ENCODE results near the gene ARHGAP10.
A peak's percentile ranks its signal among the peaks of the same experiment; 100 is the strongest.

ARHGAP10 gene

GRCh38 chr4:147788791-147789190 lies 56.9 kb downstream of the ARHGAP10 start:
- DNase-seq (ENCODE audit: extremely low read depth, low read depth) = no peak
- TF ChIP-seq CTCF (IDR thresholded peaks at IDR 0.05; ENCODE audit: low read depth, low read length, missing control alignments) = no peak
- no peak overlapping the region for H3K4me3 ChIP-seq (replicated peaks; ENCODE audit: low read depth, low read length)

GRCh38 chr4:147789596-147789995 lies 57.7 kb downstream of the ARHGAP10 start:
- peak; percentile 55 for DNase-seq (ENCODE audit: extremely low read depth, low read depth)
- TF ChIP-seq CTCF (IDR thresholded peaks at IDR 0.05; ENCODE audit: low read depth, low read length, missing control alignments) = no peak
- H3K4me3 ChIP-seq (replicated peaks; ENCODE audit: low read depth, low read length) = no peak overlapping the region

- H3K4me3 ChIP-seq (replicated peaks; ENCODE audit: low read depth, low read length) = no peak overlapping the region
- TF ChIP-seq CTCF (IDR thresholded peaks at IDR 0.05; ENCODE audit: low read depth, low read length, missing control alignments) = no peak
- DNase-seq (ENCODE audit: extremely low read depth, low read depth) = no peak
These were observed 58.5 kb downstream of the ARHGAP10 start for GRCh38 chr4:147790412-147790811.

- TF ChIP-seq CTCF (IDR thresholded peaks at IDR 0.05; ENCODE audit: low read depth, low read length, missing control alignments) = no peak
- H3K4me3 ChIP-seq (replicated peaks; ENCODE audit: low read depth, low read length) = no peak overlapping the region
- DNase-seq (ENCODE audit: extremely low read depth, low read depth) = no peak
These were observed 59.5 kb downstream of the ARHGAP10 start for GRCh38 chr4:147791341-147791740.

GRCh38 chr4:147791865-147792264 lies 60.0 kb downstream of the ARHGAP10 start:
- H3K4me3 ChIP-seq (replicated peaks; ENCODE audit: low read depth, low read length) = no peak overlapping the region
- DNase-seq (ENCODE audit: extremely low read depth, low read depth) = no peak
- no peak for TF ChIP-seq CTCF (IDR thresholded peaks at IDR 0.05; ENCODE audit: low read depth, low read length, missing control alignments)

- no peak for DNase-seq (ENCODE audit: extremely low read depth, low read depth)
- no peak overlapping the region for H3K4me3 ChIP-seq (replicated peaks; ENCODE audit: low read depth, low read length)
- TF ChIP-seq CTCF (IDR thresholded peaks at IDR 0.05; ENCODE audit: low read depth, low read length, missing control alignments) = no peak
These were observed 61.9 kb downstream of the ARHGAP10 start for GRCh38 chr4:147793569-147794313.

- no peak overlapping the region for H3K4me3 ChIP-seq (replicated peaks; ENCODE audit: low read depth, low read length)
- DNase-seq (ENCODE audit: extremely low read depth, low read depth) = no peak
- no peak for TF ChIP-seq CTCF (IDR thresholded peaks at IDR 0.05; ENCODE audit: low read depth, low read length, missing control alignments)
These were observed 62.4 kb downstream of the ARHGAP10 start for GRCh38 chr4:147794314-147794680.
